Measurements from ENCODE around the gene DPEP1. TPM values are rescaled to one million over a fixed set of nuclear protein-coding genes. Genes with fewer than 3 reads are reported as not detected.
A peak's percentile ranks its signal among the peaks of the same experiment; 100 is the strongest.

DPEP1 gene
- total RNA-seq, 2 experiments from 2014 or later = not detected

DNA sequence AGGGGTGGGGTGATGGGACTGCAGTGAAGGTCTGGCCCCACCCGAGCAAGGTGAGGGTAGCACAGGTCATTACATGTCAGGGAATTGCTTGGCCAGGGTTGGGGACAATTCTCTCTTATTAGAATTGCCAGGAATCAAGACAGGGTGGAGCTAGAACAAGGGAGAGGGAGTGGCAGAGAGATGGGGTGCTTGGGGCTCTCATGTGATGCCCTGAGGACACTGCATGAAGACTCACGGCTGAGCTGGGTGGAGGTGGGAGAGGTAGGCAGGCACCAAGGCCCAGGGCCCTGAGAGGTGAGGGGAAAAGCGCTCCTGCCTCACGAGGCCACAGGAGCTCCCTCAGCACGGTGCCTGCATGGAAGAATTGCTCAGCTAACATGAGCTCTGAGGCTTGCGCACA is 3.6 kb downstream of the DPEP1 start:
- CTCF ChIA-PET = no interaction called here
- peaks cover 5% of the 10 kb centered on the region for H3K36me3 Mint-ChIP-seq (ENCODE audit: low read depth)
- DNase-seq (no peak), ATAC-seq (no peak)
- H3K27me3 Mint-ChIP-seq (ENCODE audit: low read depth) = peaks cover 2% of the 10 kb centered on the region
- H3K9me3 Mint-ChIP-seq (ENCODE audit: insufficient read depth) = peaks cover 6% of the 10 kb centered on the region
- peak overlapping the region; percentile 42 for H3K4me3 Mint-ChIP-seq
- H3K4me1 Mint-ChIP-seq (ENCODE audit: low read depth) = peaks cover 10% of the 10 kb centered on the region
- POLR2A ChIA-PET = no interaction called here
- peak overlapping the region; percentile 90 for H3K27ac Mint-ChIP-seq

DNA sequence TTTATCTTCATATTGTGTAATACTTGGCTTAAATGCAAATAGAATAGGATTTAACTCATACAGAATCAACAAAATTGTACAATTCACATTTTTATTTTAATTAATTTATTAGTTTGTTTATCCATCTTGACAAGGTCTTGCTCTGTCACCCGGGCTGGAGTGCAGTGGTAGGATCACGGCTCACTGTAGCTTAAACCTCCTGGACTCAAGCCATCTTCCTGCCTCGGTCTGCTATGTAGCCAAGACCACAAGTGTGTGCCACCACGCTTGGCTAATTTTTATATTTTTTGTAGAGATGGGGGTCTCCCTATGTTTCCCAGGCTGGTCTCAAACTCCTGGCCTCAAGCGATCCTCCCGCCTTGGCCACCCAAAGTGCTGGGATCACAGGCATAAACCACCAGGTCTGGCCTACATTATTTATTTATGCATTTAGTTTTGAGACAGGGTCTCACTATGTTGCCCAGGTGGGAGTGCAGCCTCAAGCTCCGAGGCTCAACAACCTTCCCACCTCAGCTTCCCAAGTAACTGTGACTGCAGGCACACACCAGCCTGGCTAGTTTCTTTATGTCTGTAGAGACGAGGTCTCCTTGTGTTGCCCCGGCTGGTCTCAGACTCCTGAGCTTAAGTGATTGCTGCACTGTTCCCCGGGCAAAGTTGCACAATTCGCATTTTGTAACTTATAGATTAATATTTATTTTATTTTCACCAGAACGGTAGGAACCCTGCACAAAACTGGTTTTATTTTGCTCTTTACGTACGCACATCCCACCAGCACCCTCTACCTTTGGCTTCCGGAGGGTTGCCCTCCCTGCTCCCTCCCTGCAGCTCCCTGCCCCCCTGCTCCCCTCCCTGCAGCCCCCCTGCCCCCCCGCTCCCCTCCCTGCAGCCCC is 4.9 kb downstream of the DPEP1 start:
- H3K9me3 Mint-ChIP-seq (ENCODE audit: insufficient read depth) = peaks cover 6% of the 10 kb centered on the region
- no peak for ATAC-seq
- ChIA-PET POLR2A (interaction anchor here (0.7 to 1.3 kb wide), 2 partner anchors 15 to 146 kb away, joined by 3 read pairs; no protein-coding TSS in a partner anchor), CTCF (no interaction called here)
- DNase-seq = no peak
- peaks cover 5% of the 10 kb centered on the region for H3K36me3 Mint-ChIP-seq (ENCODE audit: low read depth)
- peaks cover 10% of the 10 kb centered on the region for H3K4me1 Mint-ChIP-seq (ENCODE audit: low read depth)
- H3K4me3 Mint-ChIP-seq = no peak overlapping the region
- peaks cover 4% of the 10 kb centered on the region for H3K27me3 Mint-ChIP-seq (ENCODE audit: low read depth)
- no peak overlapping the region for H3K27ac Mint-ChIP-seq

DNA sequence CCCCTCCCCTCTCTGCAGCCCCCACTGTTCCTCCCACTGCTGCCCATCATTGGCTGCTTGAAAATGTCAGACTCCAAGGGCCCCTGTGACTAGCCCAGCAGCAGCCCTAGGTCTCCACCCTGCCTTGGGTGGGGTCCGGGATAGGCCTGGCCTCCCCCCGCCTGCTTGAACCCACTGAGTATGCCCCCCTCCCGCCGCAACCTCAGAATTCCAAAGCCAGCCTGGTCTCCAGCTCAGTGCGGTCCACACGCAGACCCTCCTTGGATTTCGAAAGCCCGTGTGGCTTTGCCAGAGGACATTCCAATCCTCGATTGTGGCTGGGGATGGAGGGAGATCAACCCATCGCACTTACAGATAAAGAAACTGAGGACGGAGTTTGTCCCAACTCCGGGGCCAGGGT is 6.4 kb downstream of the DPEP1 start:
- H3K4me3 Mint-ChIP-seq = no peak overlapping the region
- no peak overlapping the region for H3K27ac Mint-ChIP-seq
- ATAC-seq (no peak), DNase-seq (no peak)
- peaks cover 5% of the 10 kb centered on the region for H3K36me3 Mint-ChIP-seq (ENCODE audit: low read depth)
- ChIA-PET CTCF (no interaction called here), POLR2A (no interaction called here)
- peaks cover 14% of the 10 kb centered on the region for H3K27me3 Mint-ChIP-seq (ENCODE audit: low read depth)
- H3K9me3 Mint-ChIP-seq (ENCODE audit: insufficient read depth) = peaks cover 6% of the 10 kb centered on the region
- peaks cover 10% of the 10 kb centered on the region for H3K4me1 Mint-ChIP-seq (ENCODE audit: low read depth)

DNA sequence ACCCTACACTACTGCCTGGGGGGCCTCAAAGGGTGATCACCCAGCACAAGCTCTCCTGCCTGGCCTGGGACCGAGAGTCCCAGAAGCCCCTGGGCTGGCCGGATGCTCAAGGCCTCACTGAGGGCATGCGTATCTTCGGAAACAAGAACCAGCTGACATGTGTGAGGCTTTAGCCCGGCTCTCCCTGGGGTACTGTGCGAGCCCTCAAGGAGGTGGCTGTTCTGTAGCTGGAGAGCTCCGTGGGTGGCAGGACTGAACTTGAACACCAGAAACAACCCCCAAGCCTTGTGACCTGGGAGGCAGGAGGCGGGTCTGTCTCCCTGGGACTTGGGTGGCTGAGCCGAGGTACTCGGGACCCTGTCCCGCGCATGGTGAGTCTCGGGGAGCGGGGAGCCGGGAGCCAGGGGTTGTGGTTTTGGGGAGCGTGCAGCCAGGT is 7.0 kb downstream of the DPEP1 start:
- no peak overlapping the region for H3K4me3 Mint-ChIP-seq
- peaks cover 6% of the 10 kb centered on the region for H3K9me3 Mint-ChIP-seq (ENCODE audit: insufficient read depth)
- no peak overlapping the region for H3K27ac Mint-ChIP-seq
- peaks cover 5% of the 10 kb centered on the region for H3K36me3 Mint-ChIP-seq (ENCODE audit: low read depth)
- CTCF ChIA-PET = no interaction called here
- POLR2A ChIA-PET = no interaction called here
- H3K27me3 Mint-ChIP-seq (ENCODE audit: low read depth) = peaks cover 19% of the 10 kb centered on the region
- DNase-seq = no peak
- peaks cover 10% of the 10 kb centered on the region for H3K4me1 Mint-ChIP-seq (ENCODE audit: low read depth)
- ATAC-seq = no peak

DNA sequence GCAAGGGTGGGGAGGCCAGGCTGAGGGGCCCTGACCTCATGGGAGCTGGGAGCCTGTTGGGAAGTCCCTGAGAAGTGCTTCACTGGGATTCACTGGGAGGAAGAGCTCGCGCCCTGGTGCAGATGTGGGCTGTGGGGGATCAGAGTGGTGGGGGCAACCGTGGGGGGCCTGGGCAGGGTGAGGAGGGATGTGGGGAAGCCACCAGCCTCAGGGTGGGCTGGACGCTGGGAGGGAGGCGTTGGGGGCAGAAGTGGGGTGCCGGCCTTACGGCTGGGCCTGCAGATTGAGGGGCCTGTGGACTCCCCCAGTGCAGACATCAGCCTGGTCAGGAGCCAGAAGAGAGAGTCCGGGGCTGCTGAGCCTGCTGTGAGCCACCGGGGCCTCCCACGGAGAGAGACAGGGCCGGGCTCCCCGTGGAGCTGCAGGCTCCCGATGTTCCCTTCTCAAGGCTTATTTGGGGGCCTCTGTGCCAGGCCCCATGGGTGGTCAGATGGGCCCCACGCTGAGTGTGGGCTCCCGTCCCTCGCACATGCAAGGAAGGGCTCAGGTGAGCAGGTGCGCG is 7.8 kb downstream of the DPEP1 start:
- Mint-ChIP-seq H3K27ac (no peak overlapping the region), H3K9me3 (ENCODE audit: insufficient read depth) (peaks cover 6% of the 10 kb centered on the region), H3K27me3 (ENCODE audit: low read depth) (peaks cover 20% of the 10 kb centered on the region), H3K4me3 (no peak overlapping the region), H3K36me3 (ENCODE audit: low read depth) (peaks cover 5% of the 10 kb centered on the region), H3K4me1 (ENCODE audit: low read depth) (peaks cover 8% of the 10 kb centered on the region)
- ATAC-seq (no peak), DNase-seq (no peak)
- POLR2A ChIA-PET = no interaction called here
- CTCF ChIA-PET = no interaction called here

DNA sequence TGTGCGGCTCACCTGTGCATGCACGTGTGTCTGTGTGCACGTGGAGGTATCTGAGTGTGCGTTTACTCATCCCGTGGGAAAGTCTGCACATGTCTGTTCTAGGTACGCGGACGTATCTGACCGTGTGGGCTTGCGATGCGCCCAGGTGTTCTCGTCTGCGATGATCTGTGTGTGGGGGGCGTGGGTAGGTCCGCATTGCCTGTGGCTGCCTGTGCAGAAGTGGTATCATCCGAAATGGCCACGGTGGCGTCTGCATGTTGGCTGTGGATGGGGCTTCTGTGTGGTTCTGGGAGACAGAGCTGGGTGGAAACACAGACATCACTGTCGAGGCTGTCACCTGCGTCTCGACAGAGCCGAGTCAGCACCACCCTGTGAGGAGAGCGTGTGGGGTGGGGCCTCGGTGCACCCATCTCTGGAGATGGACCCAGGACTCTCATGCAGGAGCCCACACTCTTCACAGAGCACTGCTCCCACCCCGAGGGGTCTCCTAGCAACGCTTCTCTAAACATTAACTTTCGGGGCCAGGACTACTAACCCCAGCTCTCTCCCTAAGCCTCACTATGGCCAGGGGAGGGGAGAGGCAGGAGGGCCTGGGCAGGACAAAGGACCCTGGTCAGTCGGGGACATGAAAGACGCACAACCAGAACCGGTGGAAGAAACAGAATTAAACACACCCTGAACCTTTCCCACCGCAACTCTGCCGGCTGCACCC is 8.4 kb downstream of the DPEP1 start:
- H3K4me1 Mint-ChIP-seq (ENCODE audit: low read depth) = peaks cover 3% of the 10 kb centered on the region
- peak overlapping the region; percentile 3 for H3K4me3 Mint-ChIP-seq
- ChIA-PET CTCF (no interaction called here), POLR2A (no interaction called here)
- no peaks in the 10 kb centered on the region for H3K36me3 Mint-ChIP-seq (ENCODE audit: low read depth)
- DNase-seq (no peak), ATAC-seq (no peak)
- H3K27ac Mint-ChIP-seq = no peak overlapping the region
- H3K27me3 Mint-ChIP-seq (ENCODE audit: low read depth) = peaks cover 20% of the 10 kb centered on the region
- no peaks in the 10 kb centered on the region for H3K9me3 Mint-ChIP-seq (ENCODE audit: insufficient read depth)

DNA sequence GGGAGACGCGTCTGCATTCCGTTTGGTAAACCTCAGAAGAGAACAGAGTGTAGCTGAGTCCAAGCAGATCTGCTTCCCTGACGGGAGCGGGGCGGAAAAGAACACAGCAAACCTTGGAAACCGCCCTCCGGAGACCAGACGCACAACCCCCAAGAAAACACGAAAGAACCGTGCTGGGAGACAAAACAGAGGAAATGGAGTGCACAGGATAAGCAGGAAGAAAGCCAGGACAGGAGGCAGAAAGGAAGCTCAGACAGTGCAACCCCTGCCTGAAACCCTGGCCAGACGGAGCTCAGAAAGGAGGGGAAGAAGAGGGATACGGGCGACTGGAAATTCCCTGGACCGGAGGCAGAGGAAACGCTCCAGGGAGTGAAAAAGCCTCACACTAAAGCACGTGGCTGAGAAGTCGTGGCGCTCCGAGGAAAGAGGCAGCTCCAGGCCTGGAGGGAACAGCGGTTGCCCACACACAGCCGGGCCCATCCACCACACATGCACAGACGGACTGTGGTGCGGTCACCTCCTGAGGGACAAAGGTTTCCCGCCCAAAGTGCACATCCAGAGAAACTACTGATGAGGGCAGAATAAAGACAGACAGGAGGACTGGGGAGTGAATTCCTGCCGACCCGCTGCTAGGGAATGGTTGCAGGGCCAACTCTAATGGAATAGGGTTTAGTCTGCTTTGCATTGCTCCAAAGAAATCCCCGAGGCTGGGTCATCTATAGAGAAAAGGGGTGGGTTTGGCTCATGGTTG is 10.2 kb downstream of the DPEP1 start:
- POLR2A ChIA-PET = no interaction called here
- Mint-ChIP-seq H3K4me3 (no peak overlapping the region), H3K27me3 (ENCODE audit: low read depth) (peaks cover 20% of the 10 kb centered on the region), H3K27ac (no peak overlapping the region), H3K36me3 (ENCODE audit: low read depth) (no peaks in the 10 kb centered on the region), H3K9me3 (ENCODE audit: insufficient read depth) (no peaks in the 10 kb centered on the region), H3K4me1 (ENCODE audit: low read depth) (no peaks in the 10 kb centered on the region)
- DNase-seq = no peak
- CTCF ChIA-PET = no interaction called here
- no peak for ATAC-seq

DNA sequence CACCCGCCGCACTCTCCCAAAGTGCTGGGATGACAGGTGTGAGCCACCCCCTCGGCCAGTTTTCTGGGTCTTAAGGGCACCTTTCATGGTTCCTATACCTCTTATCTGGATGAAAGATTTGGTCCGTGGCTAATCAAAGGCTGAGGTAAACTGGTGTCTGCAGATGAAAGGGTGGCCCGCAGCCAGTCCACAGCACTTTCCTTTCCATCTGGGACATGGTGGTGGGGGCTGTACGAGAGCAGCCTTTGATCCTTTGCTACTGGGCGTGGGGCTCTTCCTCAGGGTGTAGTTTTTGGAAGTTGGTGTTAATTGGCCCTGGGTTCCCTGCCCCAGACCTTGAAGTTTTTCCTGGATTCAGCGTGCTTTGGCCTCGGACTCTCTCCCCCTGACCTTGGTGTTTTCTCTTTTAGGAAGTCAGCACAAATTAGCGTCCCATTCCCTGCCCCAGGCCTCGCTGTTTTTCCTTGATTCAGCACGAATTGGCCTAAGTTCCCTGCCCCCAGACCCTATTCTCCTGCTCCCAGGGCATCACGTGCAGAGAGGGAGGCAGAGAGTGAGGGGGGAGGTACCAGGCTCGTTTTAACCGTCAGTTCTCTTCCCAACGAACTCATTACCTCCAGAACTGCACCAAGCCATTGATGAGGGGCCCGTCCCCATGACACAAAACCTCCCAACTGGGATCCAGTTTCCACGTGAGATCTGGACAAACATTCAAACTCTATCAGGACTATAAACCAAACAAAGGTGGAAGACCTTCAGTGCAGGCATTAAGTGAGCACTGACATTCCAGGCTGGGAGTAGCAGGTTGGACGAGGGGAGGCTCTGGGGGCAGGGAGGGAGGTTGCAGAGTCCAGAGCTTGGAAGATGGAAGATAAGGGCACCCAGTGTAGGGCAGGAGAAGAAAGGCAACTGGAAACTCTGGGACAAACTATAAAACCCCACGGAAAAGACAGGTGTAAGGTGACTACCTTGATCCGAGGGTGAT is 11.6 kb downstream of the DPEP1 start:
- Mint-ChIP-seq H3K4me3 (no peak overlapping the region), H3K9me3 (ENCODE audit: insufficient read depth) (no peaks in the 10 kb centered on the region), H3K27ac (no peak overlapping the region), H3K27me3 (ENCODE audit: low read depth) (peaks cover 20% of the 10 kb centered on the region), H3K4me1 (ENCODE audit: low read depth) (no peaks in the 10 kb centered on the region), H3K36me3 (ENCODE audit: low read depth) (no peaks in the 10 kb centered on the region)
- POLR2A ChIA-PET = no interaction called here
- DNase-seq (no peak), ATAC-seq (no peak)
- CTCF ChIA-PET = no interaction called here

DNA sequence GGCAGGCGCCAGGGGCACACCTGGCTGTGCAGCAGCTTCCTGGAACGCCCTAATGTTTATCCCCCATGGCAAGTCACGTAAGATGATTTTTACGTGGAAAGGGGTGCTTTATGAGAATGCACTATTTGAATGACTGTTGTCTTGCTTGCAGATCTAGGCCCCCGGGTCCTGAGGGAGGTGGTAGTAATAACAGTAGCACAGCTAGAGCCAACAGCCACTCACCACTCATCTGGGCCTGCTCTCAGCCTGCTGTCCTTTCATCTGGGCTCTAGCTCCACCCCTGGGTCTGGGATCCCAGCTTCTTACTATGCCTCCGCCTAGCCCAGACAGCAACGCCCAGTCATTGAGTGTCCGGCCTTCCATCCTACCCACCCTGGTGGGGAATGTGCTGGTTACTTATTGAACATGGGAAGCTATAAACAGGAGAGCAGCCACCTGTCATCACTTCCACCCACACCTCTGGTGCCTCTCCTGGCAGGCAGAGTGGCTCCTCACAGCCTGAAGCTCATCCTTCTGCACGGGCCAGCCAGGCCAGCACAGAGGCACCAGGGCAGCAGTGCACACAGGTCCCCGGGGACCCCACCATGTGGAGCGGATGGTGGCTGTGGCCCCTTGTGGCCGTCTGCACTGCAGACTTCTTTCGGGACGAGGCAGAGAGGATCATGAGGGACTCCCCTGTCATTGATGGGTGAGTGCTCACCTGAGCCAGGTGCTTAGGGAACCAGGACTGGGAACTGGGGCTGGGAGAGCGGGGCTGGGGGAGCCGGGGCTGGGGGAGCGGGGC is 16.6 kb downstream of the DPEP1 start:
- no peak for ATAC-seq
- Mint-ChIP-seq H3K4me1 (ENCODE audit: low read depth) (no peaks in the 10 kb centered on the region), H3K9me3 (ENCODE audit: insufficient read depth) (no peaks in the 10 kb centered on the region), H3K4me3 (no peak overlapping the region), H3K36me3 (ENCODE audit: low read depth) (no peaks in the 10 kb centered on the region), H3K27me3 (ENCODE audit: low read depth) (peaks cover 5% of the 10 kb centered on the region), H3K27ac (no peak overlapping the region)
- DNase-seq = no peak
- ChIA-PET CTCF (no interaction called here), POLR2A (no interaction called here)

DNA sequence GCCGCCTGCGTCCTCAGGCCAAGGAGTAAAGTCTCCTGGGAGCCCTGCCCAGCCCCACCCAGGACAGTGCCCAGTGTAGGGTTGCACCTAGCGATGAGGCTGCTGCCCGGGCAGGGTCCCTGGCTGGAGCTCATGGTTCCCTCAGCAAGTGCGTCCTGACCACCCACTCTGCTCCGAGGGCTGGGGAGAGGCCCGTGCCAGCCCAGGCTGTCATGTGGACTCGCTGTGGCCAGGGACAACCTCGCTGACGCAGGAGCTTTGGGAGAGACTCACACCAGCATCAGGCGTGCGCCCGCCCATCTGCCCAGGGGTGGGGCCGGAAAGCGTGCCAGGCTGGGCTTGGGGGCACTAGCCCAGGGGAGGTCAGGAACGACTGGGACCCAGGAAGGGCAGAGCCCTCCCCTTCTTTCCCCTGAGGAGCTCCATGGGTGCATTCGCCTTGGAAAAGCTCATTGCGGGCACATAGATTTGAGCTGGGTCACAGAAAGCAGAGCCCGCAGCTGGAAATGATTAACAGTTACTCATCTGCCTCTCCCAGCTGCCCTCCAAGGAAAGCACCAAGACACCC is 19.7 kb downstream of the DPEP1 start:
- no peaks in the 10 kb centered on the region for H3K4me1 Mint-ChIP-seq (ENCODE audit: low read depth)
- no peaks in the 10 kb centered on the region for H3K27me3 Mint-ChIP-seq (ENCODE audit: low read depth)
- ChIA-PET CTCF (interaction anchor here (0.8 kb wide), 1 partner anchor 9 kb away, joined by 3 read pairs; no protein-coding TSS in a partner anchor), POLR2A (interaction anchor here (1.0 kb wide), 1 partner anchor 15 kb away, joined by 3 read pairs; no protein-coding TSS in a partner anchor)
- no peaks in the 10 kb centered on the region for H3K9me3 Mint-ChIP-seq (ENCODE audit: insufficient read depth)
- no peaks in the 10 kb centered on the region for H3K36me3 Mint-ChIP-seq (ENCODE audit: low read depth)
- no peak overlapping the region for H3K27ac Mint-ChIP-seq
- no peak overlapping the region for H3K4me3 Mint-ChIP-seq
- ATAC-seq (no peak), DNase-seq (no peak)

All from activated CD8-positive, alpha-beta T cell treated with anti-CD3 and anti-CD28 coated beads, Interleukin-2, amount 10 ng/mL, durations not matched to agents 7 days and 5 days (primary cell).